Common myeloid progenitor, CD34-positive (primary cell): Measurements from ENCODE around the gene MAN2A2.
"Not testable (repeated sequence)": the region's sequence is repeated elsewhere in the genome, so short reads cannot be mapped to it uniquely, and the experiment has no call there.

ENCODE experiments used
- CTCF ChIA-PET: fragments of 350-600 bp; sonication (Branson Sonifier 250); formaldehyde crosslinking; loops from one replicate; lab custom pipeline; 2021; ENCODE audit warnings: antibody characterized with exemption; lab: Charles Lee
- POLR2A ChIA-PET: fragments of 350-600 bp; sonication (Branson Sonifier 250); formaldehyde crosslinking; loops from one replicate; lab custom pipeline; 2021; ENCODE audit warnings: antibody characterized with exemption; lab: Charles Lee
- DNase-seq, 3 donors: peaks; one replicate each; pipeline versions ENCODE4 v3.0.0 to v3.0.0-alpha.2; 2013
- H3K27ac ChIP-seq, 2 experiments: 1 replicate in 1 of 2; 2 replicates in 1 of 2; pipeline ENCODE4 v1.7.0; 2013; ENCODE audit warnings: inconsistent platforms in 2 of 2, low read length in 2 of 2, mild to moderate bottlenecking in 2 of 2, low read depth in 1 of 2, moderate library complexity in 1 of 2; ENCODE audit not compliant: severe bottlenecking in 2 of 2, insufficient read depth in 1 of 2, poor library complexity in 1 of 2
- H3K27me3 ChIP-seq, 5 experiments: replicated peaks in 2 of 5; 1 replicate in 3 of 5; 2 replicates in 2 of 5; pipeline versions ENCODE4 v1.6.1 to v1.7.0; 2013; ENCODE audit warnings: low read length in 4 of 5, mild to moderate bottlenecking in 2 of 5, moderate library complexity in 2 of 5, inconsistent platforms in 1 of 5; ENCODE audit not compliant: insufficient read depth in 5 of 5, control insufficient read depth in 4 of 5
- H3K36me3 ChIP-seq, 4 experiments: 1 replicate in 2 of 4; 2 replicates in 2 of 4; pipeline versions ENCODE4 v1.6.1 to v1.7.0; 2013; ENCODE audit warnings: low read length in 3 of 4, control low read depth in 1 of 4, mild to moderate bottlenecking in 1 of 4; ENCODE audit not compliant: control insufficient read depth in 4 of 4, insufficient read depth in 4 of 4
- H3K4me1 ChIP-seq, 4 experiments: 1 replicate in 3 of 4; 2 replicates in 1 of 4; pipeline versions ENCODE4 v1.6.1 to v1.7.1; 2013; ENCODE audit warnings: low read length in 3 of 4, mild to moderate bottlenecking in 3 of 4, control low read depth in 1 of 4, inconsistent platforms in 1 of 4, moderate library complexity in 1 of 4; ENCODE audit not compliant: control insufficient read depth in 4 of 4, insufficient read depth in 4 of 4; ENCODE audit errors: control extremely low read depth in 1 of 4
- H3K4me3 ChIP-seq, 7 experiments: 1 replicate in 4 of 7; 2 replicates in 3 of 7; pipeline versions ENCODE4 v1.5.1 to v1.7.0; 2013; ENCODE audit warnings: mild to moderate bottlenecking in 7 of 7, low read length in 6 of 7, moderate library complexity in 6 of 7, inconsistent platforms in 2 of 7, low read depth in 2 of 7, control low read depth in 1 of 7; ENCODE audit not compliant: insufficient read depth in 4 of 7, control insufficient read depth in 1 of 7; ENCODE audit errors: extremely low read depth in 1 of 7
- H3K9me3 ChIP-seq, 5 experiments: 1 replicate in 4 of 5; 2 replicates in 1 of 5; pipeline versions ENCODE4 v1.6.1 to v1.7.1; 2013; ENCODE audit warnings: low read length in 4 of 5, mild to moderate bottlenecking in 2 of 5, inconsistent platforms in 1 of 5, low read depth in 1 of 5, moderate library complexity in 1 of 5; ENCODE audit not compliant: control insufficient read depth in 4 of 5, insufficient read depth in 2 of 5; ENCODE audit errors: control extremely low read depth in 1 of 5
- WGBS: methylation state at CpG from one replicate; pipeline ENCODE4 v1.1.5; 2013; ENCODE audit not compliant: insufficient coverage; 5-methylcytosine and 5-hydroxymethylcytosine counted together

MAN2A2 gene

DNA sequence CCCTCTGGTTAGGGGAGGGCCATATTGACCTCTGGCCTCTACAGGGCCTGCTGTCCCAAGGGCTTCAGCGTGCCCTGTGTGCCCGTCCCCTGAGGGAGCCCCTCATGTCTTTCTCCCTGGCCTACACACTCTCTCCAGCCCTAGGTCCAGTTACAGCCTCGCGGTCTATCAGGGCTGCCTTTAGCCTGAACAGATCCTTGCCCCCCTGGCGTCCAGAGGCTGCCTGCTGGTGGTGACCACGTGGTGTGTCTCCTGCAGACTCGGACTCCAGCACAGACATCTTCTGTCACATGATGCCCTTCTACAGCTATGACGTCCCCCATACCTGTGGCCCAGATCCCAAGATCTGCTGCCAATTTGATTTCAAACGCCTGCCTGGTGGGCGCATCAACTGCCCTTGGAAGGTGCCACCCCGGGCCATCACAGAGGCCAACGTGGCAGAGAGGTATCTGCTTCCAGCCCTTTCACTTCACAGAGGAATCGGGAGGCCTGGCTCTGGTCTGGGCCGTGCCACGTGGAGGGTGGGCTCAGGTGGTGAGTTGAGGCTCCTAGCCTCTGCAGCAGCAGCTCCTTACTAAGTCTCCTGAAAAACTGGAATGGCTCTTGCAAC is 4.1 kb downstream of the MAN2A2 start:
- WGBS = 84% methylated on average over 15 of the region's 15 CpGs
- POLR2A ChIA-PET = no interaction called here
- peaks cover 11 to 69% (median 59%) of the 10 kb centered on the region in 4 experiments for H3K36me3 ChIP-seq

GRCh38 chr15:90907838-90908507 is 4.9 kb downstream of the MAN2A2 start:
- DNase-seq = no peak

More for the DNA sequence above, 4.1 kb downstream of the MAN2A2 start:
- no peaks in the 10 kb centered on the region for H3K9me3 ChIP-seq
- DNase-seq = no peak
- CTCF ChIA-PET = interaction anchor here (1.7 to 16.2 kb wide), 3 partner anchors 12 to 26 kb away, joined by 4 to 258 read pairs (median 10); partner anchors contain the start of genes HDDC3 and UNC45A
- H3K4me1 ChIP-seq = peaks cover 2 to 12% (median 9%) of the 10 kb centered on the region in 4 experiments
- H3K27me3 ChIP-seq = no peaks in the 10 kb centered on the region
- no peak overlapping the region for H3K4me3 ChIP-seq
- no peak overlapping the region for H3K27ac ChIP-seq

DNA sequence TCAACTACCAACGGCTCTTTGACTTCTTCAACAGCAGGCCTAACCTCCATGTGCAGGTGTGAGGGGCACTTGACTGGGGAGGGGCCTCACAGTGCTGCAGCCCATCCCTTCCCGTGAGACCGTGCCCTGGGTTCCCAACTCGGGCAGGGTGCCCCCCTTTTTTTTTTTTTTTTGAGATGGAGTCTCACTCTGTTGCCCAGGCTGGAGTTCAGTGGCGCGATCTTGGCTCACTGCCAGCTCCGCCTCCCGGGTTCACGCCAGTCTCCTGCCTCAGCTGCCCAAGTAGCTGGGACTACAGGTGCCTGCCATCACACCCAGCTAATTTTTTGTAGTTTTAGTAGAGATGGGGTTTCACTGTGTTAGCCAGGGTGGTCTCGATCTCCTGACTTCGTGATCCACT is 6.3 kb downstream of the MAN2A2 start:
- POLR2A ChIA-PET, H3K4me3 ChIP-seq, DNase-seq, H3K27me3 ChIP-seq, H3K4me1 ChIP-seq, H3K9me3 ChIP-seq, H3K27ac ChIP-seq: not testable (repeated sequence)
- CTCF ChIA-PET = interaction anchor here (1.1 to 11.0 kb wide), 3 partner anchors 9 to 24 kb away, joined by 4 to 96 read pairs (median 4); partner anchors contain the start of genes HDDC3 and MAN2A2
- 98% methylated on average over 11 of the region's 11 CpGs for WGBS
- peaks cover 17 to 90% (median 82%) of the 10 kb centered on the region in 4 experiments for H3K36me3 ChIP-seq

More at GRCh38 chr15:90907838-90908507, 4.9 kb downstream of the MAN2A2 start:
- WGBS = 97% methylated on average over 9 of the region's 9 CpGs
- Histone ChIP-seq H3K4me1 (peaks cover 2 to 11% (median 9%) of the 10 kb centered on the region in 4 experiments), H3K36me3 (peaks cover 17 to 78% (median 67%) of the 10 kb centered on the region in 4 experiments), H3K27ac (no peak overlapping the region), H3K9me3 (no peaks in the 10 kb centered on the region), H3K27me3 (no peaks in the 10 kb centered on the region), H3K4me3 (no peak overlapping the region)
- ChIA-PET CTCF (interaction anchor here (1.4 to 16.2 kb wide), 2 partner anchors 25 to 26 kb away, joined by 4 to 258 read pairs; partner anchors contain the start of genes HDDC3 and UNC45A), POLR2A (no interaction called here)

DNA sequence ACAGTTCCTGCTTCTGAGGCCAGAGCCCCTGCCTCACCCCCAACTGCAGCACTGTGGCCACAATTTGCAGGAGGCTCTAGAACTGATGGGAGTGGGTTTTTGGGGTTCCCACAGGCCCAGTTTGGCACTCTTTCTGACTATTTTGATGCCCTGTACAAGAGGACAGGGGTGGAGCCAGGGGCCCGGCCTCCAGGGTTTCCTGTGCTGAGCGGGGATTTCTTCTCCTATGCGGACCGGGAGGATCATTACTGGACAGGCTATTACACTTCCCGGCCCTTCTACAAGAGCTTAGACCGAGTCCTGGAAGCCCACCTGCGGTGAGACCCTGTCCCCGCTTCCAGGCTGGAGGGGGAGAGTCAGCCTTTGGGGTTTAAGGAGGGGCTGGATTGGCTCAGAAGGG is 6.9 kb downstream of the MAN2A2 start:
- ChIA-PET CTCF (interaction anchor here (1.3 to 11.0 kb wide), 2 partner anchors 9 to 17 kb away, joined by 3 to 96 read pairs; partner anchors contain the start of gene MAN2A2), POLR2A (no interaction called here)
- WGBS = 100% methylated on average over 7 of the region's 8 CpGs
- peak overlapping the region in 1 of 2 experiments; percentile 47 for H3K27ac ChIP-seq
- peaks cover 0 to 13% (median 9%) of the 10 kb centered on the region in 4 experiments for H3K4me1 ChIP-seq
- no peaks in the 10 kb centered on the region for H3K9me3 ChIP-seq
- no peak for DNase-seq
- H3K4me3 ChIP-seq = no peak overlapping the region
- peaks cover 17 to 91% (median 80%) of the 10 kb centered on the region in 4 experiments for H3K36me3 ChIP-seq
- H3K27me3 ChIP-seq = no peaks in the 10 kb centered on the region

- POLR2A ChIA-PET = no interaction called here
- CTCF ChIA-PET = interaction anchor here (1.3 to 11.0 kb wide), 2 partner anchors 10 to 18 kb away, joined by 3 to 96 read pairs; partner anchors contain the start of gene MAN2A2
- no peaks in the 10 kb centered on the region for H3K27me3 ChIP-seq
- peaks cover 13 to 91% (median 73%) of the 10 kb centered on the region in 4 experiments for H3K36me3 ChIP-seq
- H3K4me3 ChIP-seq = no peak overlapping the region
- DNase-seq = no peak
- H3K27ac ChIP-seq = peak overlapping the region in 1 of 2 experiments; percentile 47
- peaks cover 6 to 20% (median 16%) of the 10 kb centered on the region in 4 experiments for H3K4me1 ChIP-seq
- no peaks in the 10 kb centered on the region for H3K9me3 ChIP-seq
- WGBS = 97% methylated on average over 19 of the region's 24 CpGs
Measured at GRCh38 chr15:90910441-90911301, 7.6 kb downstream of the MAN2A2 start.

GRCh38 chr15:90911302-90911623 is 8.2 kb downstream of the MAN2A2 start:
- no peak overlapping the region for H3K27ac ChIP-seq
- H3K27me3 ChIP-seq = no peaks in the 10 kb centered on the region
- POLR2A ChIA-PET = no interaction called here
- no peak for DNase-seq
- peaks cover 6 to 26% (median 22%) of the 10 kb centered on the region in 4 experiments for H3K4me1 ChIP-seq
- H3K9me3 ChIP-seq = no peaks in the 10 kb centered on the region
- CTCF ChIA-PET = interaction anchor here (1.3 to 11.0 kb wide), 2 partner anchors 10 to 18 kb away, joined by 3 to 96 read pairs; partner anchors contain the start of gene MAN2A2
- WGBS = 97% methylated on average over 12 of the region's 19 CpGs
- H3K4me3 ChIP-seq = no peak overlapping the region
- H3K36me3 ChIP-seq = peaks cover 13 to 88% (median 67%) of the 10 kb centered on the region in 4 experiments
